K562 (cell line): ENCODE data around the gene VTA1.

ENCODE experiments used
- BDP1 ChIP-seq: IDR thresholded peaks from 3 replicates; pipeline ENCODE4 v1.6.1; 2011; ENCODE audit not compliant: insufficient read length, insufficient read depth
- E4F1 ChIP-seq: fragments of 250-450 bp; sonication (Bioruptor Pico); IDR thresholded peaks from 2 replicates; pipeline ENCODE4 v1.5.0; 2021; ENCODE audit warnings: mild to moderate bottlenecking, borderline replicate concordance
- JUNB ChIP-seq: fragments of 450-650 bp; formaldehyde crosslinking; conservative IDR thresholded peaks from 2 replicates; pipeline ENCODE4 v1.4.0; 2020; ENCODE audit warnings: mild to moderate bottlenecking
- KLF1 ChIP-seq: fragments of 450-650 bp; IDR thresholded peaks from 2 replicates; pipeline ENCODE4 v1.6.1; 2016; ENCODE audit warnings: missing genetic modification characterization, missing compliant biosample characterization
- MAZ ChIP-seq, 2 experiments: fragments of 450-650 bp in 1 of 2; sonication (generic) in 1 of 2; formaldehyde crosslinking; IDR thresholded peaks in 1 of 2; conservative IDR thresholded peaks in 1 of 2; 2 replicates each; pipeline versions ENCODE4 v1.4.0 to v1.5.0; 2020; ENCODE audit warnings: mild to moderate bottlenecking in 1 of 2, missing genetic modification reagents in 1 of 2
- MLLT1 ChIP-seq, 2 experiments: fragments of 450-650 bp; IDR thresholded peaks; 2 replicates each; pipeline ENCODE4 v1.6.1; 2016
- RBM25 ChIP-seq: fragments of 200-400 bp; formaldehyde crosslinking; IDR thresholded peaks from 2 replicates; pipeline ENCODE4 v1.6.1; 2018; ENCODE audit warnings: low read length, low read depth, moderate library complexity; ENCODE audit not compliant: severe bottlenecking
- SREBF2 ChIP-seq: sonication (generic); formaldehyde crosslinking; IDR thresholded peaks from 2 replicates; pipeline ENCODE4 v1.4.0; 2020; ENCODE audit warnings: mild to moderate bottlenecking, missing genetic modification reagents
- SRSF1 ChIP-seq: fragments of 200-400 bp; formaldehyde crosslinking; IDR thresholded peaks from 2 replicates; pipeline ENCODE4 v1.6.1; 2017; ENCODE audit warnings: mild to moderate bottlenecking, low read depth, low read length, moderate library complexity
- ZNF644 ChIP-seq: fragments of 200-800 bp; sonication (Bioruptor generic); IDR thresholded peaks from 2 replicates; pipeline ENCODE4 v1.6.1; 2016; ENCODE audit warnings: low read depth, missing genetic modification characterization, missing compliant biosample characterization
- ZNF668 ChIP-seq: fragments of 250-450 bp; sonication (Bioruptor Pico); IDR thresholded peaks from 2 replicates; pipeline ENCODE4 v1.8.0; 2022; ENCODE audit warnings: mild to moderate bottlenecking, inconsistent platforms

GRCh38 chr6:142233945-142234682 lies 87.1 kb downstream of the VTA1 start:
- TF ChIP-seq RBM25, result no peak
- TF ChIP-seq SREBF2, result no peak
- no peak for TF ChIP-seq E4F1 (CRISPR knock-in tag)
- TF ChIP-seq KLF1 (tag), result no peak
- no peak for TF ChIP-seq MLLT1 (IDR thresholded peaks at IDR 0.05)
- TF ChIP-seq ZNF644, result no peak
- no peak for TF ChIP-seq BDP1
- TF ChIP-seq MAZ (CRISPR knock-in tag; conservative IDR thresholded peaks at IDR 0.05 in 1 of 2, IDR thresholded peaks at IDR 0.05 in 1 of 2), result no peak
- no peak for TF ChIP-seq ZNF668 (CRISPR knock-in tag)
- TF ChIP-seq SRSF1, result no peak
- TF ChIP-seq JUNB, result no peak
